ENCODE measurements around the gene SLC9A7. TPM values are rescaled to one million over a fixed set of nuclear protein-coding genes. Genes with fewer than 3 reads are reported as not detected.

Gene SLC9A7
- total RNA-seq, 1 experiment from 2014 or later, result 20.9 TPM

- Histone ChIP-seq H3F3A (ENCODE audit: insufficient read depth, low read depth) (no peaks in the 10 kb centered on the region), H2AFZ (no peak overlapping the region), H3K36me3 (ENCODE audit: low read depth) (no peaks in the 10 kb centered on the region), H4K20me1 (ENCODE audit: insufficient read depth) (no peaks in the 10 kb centered on the region), H3K4me2 (no peak overlapping the region), H3K9me3 (ENCODE audit: insufficient read depth, low read depth) (no peaks in the 10 kb centered on the region), H3K4me1 (replicated peaks; ENCODE audit: insufficient read depth) (no peaks in the 10 kb centered on the region), H3K9me2 (ENCODE audit: insufficient read depth) (no peaks in the 10 kb centered on the region), H3K4me3 (no peak overlapping the region), H3K27ac (no peak overlapping the region), H3K27me3 (ENCODE audit: insufficient read depth, low read depth) (no peaks in the 10 kb centered on the region), H3K79me2 (ENCODE audit: low read depth) (no peaks in the 10 kb centered on the region)
- CTCF ChIA-PET, result no interaction called here
- TF ChIP-seq EZH2 (IDR thresholded peaks at IDR 0.05; ENCODE audit: low read depth), result no peak
- no peak for TF ChIP-seq CTCF (conservative IDR thresholded peaks at IDR 0.05)
- POLR2A ChIA-PET (ENCODE audit: unreplicated experiment), result no interaction called here
- DNase-seq, result no peak
- intact Hi-C loops (cut with micrococcal nuclease; ENCODE audit: unreplicated experiment), result no loop called here
- BruUV-seq (replicated peaks), result no TSS peak
Observed at GRCh38 chrX:46621572-46621971, 137.3 kb downstream of the SLC9A7 start.

- Histone ChIP-seq H3K27ac (no peak overlapping the region), H3K4me1 (replicated peaks; ENCODE audit: insufficient read depth) (no peaks in the 10 kb centered on the region), H3K4me3 (no peak overlapping the region), H3K36me3 (ENCODE audit: low read depth) (no peaks in the 10 kb centered on the region), H4K20me1 (ENCODE audit: insufficient read depth) (no peaks in the 10 kb centered on the region), H3F3A (ENCODE audit: insufficient read depth, low read depth) (no peaks in the 10 kb centered on the region), H3K79me2 (ENCODE audit: low read depth) (no peaks in the 10 kb centered on the region), H3K27me3 (ENCODE audit: insufficient read depth, low read depth) (no peaks in the 10 kb centered on the region), H3K9me2 (ENCODE audit: insufficient read depth) (no peaks in the 10 kb centered on the region), H3K4me2 (no peak overlapping the region), H3K9me3 (ENCODE audit: insufficient read depth, low read depth) (no peaks in the 10 kb centered on the region), H2AFZ (no peak overlapping the region)
- POLR2A ChIA-PET (ENCODE audit: unreplicated experiment), result interaction anchor here (0.7 kb wide), 1 partner anchor 244 kb away, joined by 5 read pairs; no protein-coding TSS in a partner anchor
- BruUV-seq (replicated peaks), result no TSS peak
- DNase-seq, result no peak
- CTCF ChIA-PET, result no interaction called here
- intact Hi-C loops (cut with micrococcal nuclease; ENCODE audit: unreplicated experiment), result no loop called here
- TF ChIP-seq CTCF (conservative IDR thresholded peaks at IDR 0.05), result no peak
Observed at GRCh38 chrX:46620505-46620904, 138.4 kb downstream of the SLC9A7 start.

- intact Hi-C loops (cut with micrococcal nuclease; ENCODE audit: unreplicated experiment), result no loop called here
Observed at GRCh38 chrX:46618947-46619346, 140.0 kb downstream of the SLC9A7 start.

More at GRCh38 chrX:46618947-46619346, 140.0 kb downstream of the SLC9A7 start:
- Histone ChIP-seq H3K9me2 (ENCODE audit: insufficient read depth) (no peaks in the 10 kb centered on the region), H3F3A (ENCODE audit: insufficient read depth, low read depth) (no peaks in the 10 kb centered on the region), H3K4me1 (replicated peaks; ENCODE audit: insufficient read depth) (no peaks in the 10 kb centered on the region), H3K36me3 (ENCODE audit: low read depth) (no peaks in the 10 kb centered on the region), H3K9me3 (ENCODE audit: insufficient read depth, low read depth) (no peaks in the 10 kb centered on the region), H3K27ac (no peak overlapping the region), H3K27me3 (ENCODE audit: insufficient read depth, low read depth) (no peaks in the 10 kb centered on the region), H3K79me2 (ENCODE audit: low read depth) (no peaks in the 10 kb centered on the region), H2AFZ (no peak overlapping the region), H4K20me1 (ENCODE audit: insufficient read depth) (no peaks in the 10 kb centered on the region), H3K4me3 (no peak overlapping the region), H3K4me2 (no peak overlapping the region)
- TF ChIP-seq EZH2 (IDR thresholded peaks at IDR 0.05; ENCODE audit: low read depth) (no peak), CTCF (conservative IDR thresholded peaks at IDR 0.05) (no peak)
- ChIA-PET POLR2A (ENCODE audit: unreplicated experiment) (no interaction called here), CTCF (no interaction called here)
- DNase-seq, result no peak
- no TSS peak for BruUV-seq (replicated peaks)
